Thoracic aorta endothelial cell (primary cell): Measurements from ENCODE around the gene IL17D. TPM values are rescaled to one million over a fixed set of nuclear protein-coding genes. Genes with fewer than 3 reads are reported as not detected.

Source experiments
- total RNA-seq: library from RNA; depleted of rRNA; stranded (reverse); fragments of >200 nt; gene quantifications from 2 replicates; pipeline ENCODE4 v1.2.3, GENCODE V29; 2012

IL17D gene
- 2.0 and 5.6 TPM in 2 replicates for total RNA-seq

GRCh38 chr13:20702915-20703779 is at the start of gene IL17D:
IL17D (plus strand) TSS chr13:20703699; CDS start chr13:20704002, 303 bp downstream.

Other genes starting within 250 kb of the IL17D start
- gene CRYL1, start 177.8 kb upstream of the IL17D start, total RNA-seq, result 22.7 and 32.4 TPM in 2 replicates
- 18.5 and 18.6 TPM in 2 replicates for gene IFT88, start 136.5 kb upstream of the IL17D start, total RNA-seq
- 9.3 and 10.9 TPM in 2 replicates for gene EEF1AKMT1, start 70.3 kb downstream of the IL17D start, total RNA-seq
- gene XPO4, start 199.0 kb downstream of the IL17D start, total RNA-seq, result 50.3 and 53.8 TPM in 2 replicates